ENCODE data around the gene LIPA.
A peak's percentile ranks its signal among the peaks of the same experiment; 100 is the strongest.
"Not testable (repeated sequence)": the region's sequence is repeated elsewhere in the genome, so short reads cannot be mapped to it uniquely, and the experiment has no call there.

The LIPA gene

DNA sequence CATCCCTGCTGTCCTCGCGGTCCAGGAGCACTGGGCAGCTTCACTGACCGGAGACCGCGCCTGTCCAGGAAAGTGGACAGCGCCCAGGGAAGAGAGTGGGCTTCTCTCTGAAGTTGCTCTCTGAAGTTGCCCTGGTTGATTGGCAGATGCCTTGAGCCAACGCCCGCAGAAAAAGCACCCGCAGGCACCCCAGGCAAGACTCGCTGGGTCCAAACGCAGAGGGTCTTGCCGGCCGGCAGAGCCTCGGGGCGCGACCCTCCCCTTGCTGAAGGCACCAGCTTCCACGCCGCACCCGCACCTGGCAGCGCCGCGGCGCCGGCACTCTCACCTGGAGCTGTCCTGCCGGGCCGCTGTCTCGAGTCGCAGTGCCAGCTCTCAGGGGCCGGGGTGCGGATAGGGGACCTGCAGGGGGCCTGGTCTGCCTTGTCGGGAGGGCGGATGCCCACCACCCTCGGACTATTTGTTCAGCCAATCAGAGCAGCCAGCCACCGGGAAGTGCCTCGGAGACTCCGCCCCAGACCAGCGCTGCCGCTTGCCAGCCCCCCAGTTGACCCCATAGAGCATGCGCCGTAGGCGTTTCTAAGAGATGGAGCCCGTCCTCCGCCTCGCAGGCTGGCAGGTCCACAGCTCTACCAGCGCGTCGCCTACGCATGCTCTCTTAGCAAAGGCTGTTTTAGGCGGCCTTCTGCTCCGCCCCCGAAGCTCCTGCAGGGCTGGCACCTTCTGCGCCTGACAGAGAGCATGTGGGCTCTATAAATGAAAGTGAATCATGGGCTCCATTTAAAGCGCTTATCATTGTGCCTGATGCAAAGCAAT lies at the start of gene LIPA:
LIPA (minus strand) TSS at position 367 of the 816 bp plus-strand sequence. CDS start 4,127 bp downstream, outside the sequence.
- peak; percentile 95 for DNase-seq

DNA sequence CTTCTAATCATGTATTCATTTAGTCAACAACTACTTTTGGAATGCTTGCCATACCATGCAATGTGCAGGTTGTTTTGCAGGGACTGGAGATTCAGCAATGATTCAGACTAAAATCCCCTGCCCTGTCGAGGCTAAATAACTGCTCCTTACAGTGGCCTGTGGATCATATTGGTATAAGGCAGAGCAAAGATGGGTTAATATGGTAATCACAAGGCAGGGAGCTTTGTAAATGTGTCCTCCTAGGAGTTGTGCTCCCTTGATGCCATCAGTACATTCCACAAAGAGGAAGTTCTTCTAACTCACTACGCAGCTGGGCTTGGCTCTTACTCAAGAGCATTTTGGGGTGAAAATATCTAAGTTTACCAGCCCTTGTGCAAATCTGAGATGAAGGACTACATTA lies 49.7 kb upstream of the LIPA start:
- DNase-seq, result no peak

DNA sequence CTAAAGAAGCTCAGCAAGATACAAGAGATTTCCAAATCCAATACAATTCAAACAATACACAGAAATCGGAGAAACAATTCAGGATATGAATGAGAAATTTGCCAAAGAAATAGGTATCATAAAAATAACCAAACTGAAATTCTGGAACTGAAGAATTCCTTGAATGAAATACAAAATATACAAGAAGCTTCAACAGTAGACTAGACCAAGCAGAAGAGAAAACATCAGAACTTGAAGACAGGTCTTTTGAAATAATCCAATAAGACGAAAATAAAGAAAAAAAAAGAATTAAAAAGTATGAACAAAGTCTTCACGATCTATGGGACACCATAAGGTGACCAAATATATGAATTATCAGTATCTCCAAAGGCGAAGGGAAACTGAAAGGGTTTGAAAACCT lies 47.5 kb upstream of the LIPA start:
- DNase-seq, result no peak

DNA sequence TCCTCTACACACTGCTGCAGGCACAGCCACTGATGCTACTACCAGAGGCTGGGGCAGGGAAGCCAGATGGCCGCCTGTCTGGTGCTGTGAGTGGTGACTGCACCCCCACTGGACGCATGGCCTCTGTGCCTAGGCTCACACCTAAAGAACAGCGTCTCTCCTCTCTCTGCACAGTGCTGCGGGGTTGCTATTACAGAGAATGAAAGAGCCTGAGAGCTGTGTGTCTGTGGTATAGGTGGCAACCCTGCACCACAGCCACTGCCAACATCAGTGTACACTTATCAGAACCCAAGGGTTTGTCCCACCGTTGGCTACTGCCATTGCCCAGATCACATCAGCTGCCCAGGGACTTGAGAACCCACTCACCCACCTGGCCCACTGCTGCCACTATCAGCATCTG lies 46.2 kb upstream of the LIPA start:
- no peak for DNase-seq

DNA sequence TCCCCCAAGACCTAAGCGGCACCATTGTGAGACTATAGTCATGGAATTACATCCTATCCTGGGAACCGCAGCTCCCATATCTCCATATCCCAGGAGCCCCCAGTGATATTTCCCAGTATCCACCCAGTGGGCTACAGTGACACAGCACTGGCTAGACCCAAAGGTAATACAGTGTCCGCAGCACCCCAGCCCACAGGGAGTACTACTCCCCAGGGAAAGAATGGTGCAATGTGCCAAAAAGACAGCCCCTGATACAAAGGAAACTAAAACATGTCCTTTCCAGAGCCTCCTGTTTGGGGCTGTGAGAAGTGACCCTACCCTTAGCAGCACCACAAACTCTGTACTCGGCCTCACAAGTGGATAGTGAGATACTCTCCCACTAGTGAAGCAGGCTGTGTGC lies 45.8 kb upstream of the LIPA start:
- no peak for DNase-seq

DNA sequence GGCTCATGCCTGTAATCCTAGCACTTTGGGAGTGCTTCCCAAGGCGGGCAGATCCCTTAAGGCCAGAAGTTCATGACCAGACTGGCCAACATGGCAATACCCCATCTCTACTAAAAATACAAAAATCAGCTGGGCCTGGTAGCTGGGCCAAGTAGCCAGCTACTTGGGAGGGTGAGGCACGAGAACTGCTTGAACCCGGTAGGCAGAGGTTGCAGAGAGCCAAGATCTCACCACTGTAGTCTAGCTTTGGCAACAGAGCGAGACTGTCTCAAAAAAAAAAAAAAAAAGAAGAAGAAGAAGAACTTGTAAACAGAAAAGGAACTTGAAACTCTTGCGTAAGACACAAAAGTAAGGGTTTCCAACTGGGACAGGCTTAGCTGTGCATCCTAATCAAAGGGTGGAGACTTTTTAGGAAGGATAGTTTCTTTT lies 44.7 kb upstream of the LIPA start:
- DNase-seq, result no peak

DNA sequence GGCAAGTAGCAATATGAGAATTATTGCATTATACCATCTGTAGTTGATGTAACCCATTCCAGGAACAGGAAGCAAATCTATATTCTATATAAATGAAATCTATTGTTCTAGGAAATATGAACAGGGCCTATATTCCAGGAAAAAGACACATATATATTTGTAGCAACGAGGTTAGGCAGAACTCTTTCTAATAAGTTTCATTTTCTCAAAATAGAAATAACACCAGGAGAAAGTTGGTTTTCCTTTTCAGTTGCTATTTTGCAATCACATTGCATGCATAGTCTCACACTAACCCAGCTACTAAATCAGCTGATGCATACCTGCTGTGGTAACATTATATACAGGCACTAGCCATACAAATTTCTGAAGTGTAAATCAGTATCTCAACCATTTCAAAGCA lies 44.0 kb upstream of the LIPA start:
- DNase-seq, result no peak

DNA sequence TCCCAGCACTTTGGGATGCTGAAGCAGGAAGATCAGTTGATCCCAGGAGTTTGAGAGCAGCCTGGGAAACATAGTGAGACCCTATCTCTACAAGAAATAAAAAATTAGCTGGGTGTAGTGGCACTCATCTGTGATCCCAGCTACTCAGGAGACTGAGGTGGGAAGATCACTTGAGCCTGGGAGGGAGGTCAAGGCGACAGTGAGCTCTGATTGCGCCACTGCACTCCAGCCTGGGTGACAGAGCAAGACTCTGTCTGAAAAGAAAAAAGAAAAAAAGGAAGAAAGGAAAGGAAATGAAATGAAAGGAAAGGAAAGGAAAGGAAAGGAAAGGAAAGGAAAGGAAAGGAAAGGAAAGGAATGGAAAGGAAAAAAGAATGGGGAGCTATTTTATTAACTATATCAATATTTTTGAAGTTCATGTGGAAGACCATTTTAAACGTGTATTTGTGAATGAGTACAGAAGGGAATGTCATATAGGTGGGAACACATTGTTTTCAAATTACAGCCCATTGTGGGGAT lies 43.2 kb upstream of the LIPA start:
- DNase-seq, result no peak

DNA sequence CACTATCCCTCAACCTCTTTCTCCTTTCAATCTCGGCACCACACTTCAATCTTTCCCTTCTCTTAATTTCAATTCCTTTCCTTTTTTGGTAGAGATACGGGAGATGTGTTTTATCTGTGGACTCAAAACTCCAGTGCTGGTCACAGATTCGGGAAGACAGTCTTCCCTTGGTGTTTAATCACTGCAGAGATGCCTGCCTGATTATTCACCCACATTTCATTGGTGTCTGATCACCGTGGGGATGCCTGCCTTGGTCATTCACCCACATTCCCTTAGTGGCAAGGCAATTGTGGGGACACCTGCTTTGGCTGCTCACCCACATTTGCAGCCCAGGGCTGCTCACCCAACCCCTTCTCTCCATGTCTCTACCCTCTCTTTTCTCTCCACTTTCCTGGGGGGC lies 33.7 kb upstream of the LIPA start:
- not testable (repeated sequence) for DNase-seq

DNA sequence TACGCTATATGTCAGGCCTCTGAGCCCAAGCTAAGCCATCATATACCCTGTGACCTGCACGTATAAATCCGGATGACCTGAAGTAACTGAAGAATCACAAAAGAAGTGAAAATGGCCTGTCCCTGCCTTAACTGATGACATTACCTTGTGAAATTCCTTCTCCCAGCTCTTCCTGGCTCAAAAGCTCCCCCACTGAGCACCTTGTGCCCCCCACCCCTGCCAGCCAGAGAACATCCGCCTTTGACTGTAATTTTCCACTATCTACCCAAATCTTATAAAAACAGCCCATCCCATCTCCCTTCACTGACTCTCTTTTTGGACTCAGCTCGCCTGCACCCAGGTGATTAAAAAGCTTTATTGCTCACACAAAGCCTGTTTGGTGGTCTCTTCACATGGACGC lies 33.1 kb upstream of the LIPA start:
- not testable (repeated sequence) for DNase-seq

DNA sequence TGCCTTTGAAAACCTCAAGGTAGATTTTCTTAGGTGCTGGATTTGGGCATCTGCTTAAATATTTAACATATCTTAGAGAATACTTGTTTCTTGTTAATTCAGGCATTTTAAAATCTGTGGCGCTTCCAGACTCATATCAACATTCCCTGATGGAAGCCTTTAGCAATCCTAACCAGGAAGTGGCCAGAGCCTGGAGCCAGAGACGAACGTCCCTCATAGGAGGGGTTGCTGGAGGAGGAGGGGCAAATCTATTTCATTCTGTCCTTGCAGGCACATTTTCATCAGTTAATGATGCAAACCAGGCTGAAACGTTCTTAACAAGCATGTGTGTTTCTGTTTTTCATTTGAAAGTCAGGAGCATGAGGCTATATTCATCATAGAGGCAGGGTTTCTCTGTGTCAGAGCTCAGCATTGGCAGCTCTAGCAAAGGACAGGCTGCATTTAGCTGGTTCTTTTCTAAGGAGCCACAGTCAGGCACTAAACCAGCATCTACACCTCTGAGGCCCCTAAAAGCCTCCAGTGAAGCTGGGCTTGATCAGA lies 32.4 kb upstream of the LIPA start:
- no peak for DNase-seq

DNA sequence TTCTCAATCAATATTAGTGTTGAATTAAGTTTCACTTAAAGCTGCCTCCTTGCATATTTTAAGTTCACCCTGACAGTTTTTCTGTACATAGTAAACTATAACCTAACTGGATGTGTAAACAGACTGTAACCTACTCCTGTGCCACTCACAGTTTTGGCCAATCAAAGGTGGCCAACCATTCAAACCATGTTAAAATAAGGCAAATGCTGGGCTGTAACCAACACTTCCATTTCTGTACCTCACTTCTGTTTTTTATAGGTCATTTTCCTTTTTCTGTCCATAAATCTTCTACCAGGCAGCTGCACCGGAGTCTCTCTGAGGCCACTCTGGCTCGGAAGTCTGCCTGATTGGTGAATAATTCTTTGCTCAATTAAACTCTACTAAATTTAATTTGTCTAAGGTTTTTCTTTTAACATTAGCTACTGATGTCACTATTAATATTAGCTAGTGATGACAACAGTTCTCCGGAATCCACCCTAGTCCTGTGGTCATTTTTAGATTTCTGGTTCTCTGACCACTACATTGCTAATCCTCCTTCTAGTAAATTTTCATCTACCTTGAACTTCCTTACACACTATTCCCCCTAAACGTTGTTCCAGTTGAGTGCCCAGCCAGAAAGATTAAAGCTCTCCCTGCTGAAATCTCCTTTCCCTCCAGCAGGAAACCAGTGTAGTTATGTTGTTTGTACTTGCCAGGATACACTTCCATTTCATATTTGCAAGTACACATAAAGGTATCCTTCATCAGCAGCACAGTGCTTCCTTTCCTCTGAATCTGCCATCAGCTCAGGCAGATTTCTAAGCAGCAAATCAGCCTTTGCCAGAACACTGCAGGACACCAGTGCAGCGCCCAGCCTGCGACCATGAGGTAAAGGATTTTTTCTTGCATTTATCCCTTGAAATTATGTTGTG lies 31.7 kb upstream of the LIPA start:
- no peak for DNase-seq

DNA sequence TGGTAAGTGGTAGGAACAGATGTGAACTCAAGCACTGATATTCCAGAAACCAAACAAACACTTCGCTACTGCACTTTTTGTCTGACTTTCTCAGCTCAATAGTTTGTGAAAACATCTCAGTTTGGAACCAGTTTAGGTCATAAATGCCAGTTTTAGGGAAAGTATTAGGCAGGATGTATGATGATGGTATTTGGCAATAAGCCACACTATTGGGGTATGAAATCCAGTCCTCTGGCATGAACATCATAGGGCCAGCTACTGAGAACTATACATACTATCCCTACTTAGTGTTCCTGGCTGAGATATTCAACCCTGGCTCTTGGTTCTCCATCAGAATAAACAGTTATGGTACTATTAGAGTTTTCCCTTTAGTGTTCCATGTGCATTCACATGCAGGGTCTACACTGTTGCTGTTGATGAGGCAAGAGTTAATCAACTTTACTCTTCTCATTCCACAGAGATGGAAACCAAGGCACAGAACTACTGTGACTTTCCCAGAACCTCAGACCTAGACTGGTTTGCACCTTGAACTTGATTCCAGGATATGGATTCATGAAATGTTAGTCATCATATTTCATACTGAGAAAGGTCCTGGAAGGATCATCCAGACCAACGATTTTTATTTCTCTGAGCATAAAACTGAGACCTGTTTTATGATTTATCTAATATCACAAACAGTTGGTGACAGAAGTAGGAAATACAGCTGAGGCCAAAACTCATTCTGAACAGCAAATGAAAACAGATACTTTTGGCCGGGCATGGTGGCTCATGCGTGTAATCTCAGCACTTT lies 30.2 kb upstream of the LIPA start:
- DNase-seq, result no peak

DNA sequence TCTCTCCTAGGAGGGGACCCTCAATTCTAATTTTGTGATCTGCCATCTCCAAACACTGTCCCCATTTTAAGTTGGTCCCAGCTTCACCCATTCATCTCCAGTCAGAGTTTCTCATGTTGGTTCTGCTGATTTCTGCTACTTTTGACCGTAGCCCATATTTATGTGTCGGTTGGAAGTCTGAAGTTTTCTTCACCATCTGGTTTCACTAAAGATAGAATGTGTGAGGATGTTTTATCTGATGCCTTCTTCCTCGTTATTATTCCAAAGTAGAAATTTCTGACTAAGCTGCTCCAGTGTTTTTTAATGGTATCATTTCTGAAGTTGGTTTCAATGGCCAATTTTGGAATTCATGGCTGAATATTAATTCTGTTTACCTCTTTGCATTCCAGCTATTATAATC lies 28.9 kb upstream of the LIPA start:
- no peak for DNase-seq

DNA sequence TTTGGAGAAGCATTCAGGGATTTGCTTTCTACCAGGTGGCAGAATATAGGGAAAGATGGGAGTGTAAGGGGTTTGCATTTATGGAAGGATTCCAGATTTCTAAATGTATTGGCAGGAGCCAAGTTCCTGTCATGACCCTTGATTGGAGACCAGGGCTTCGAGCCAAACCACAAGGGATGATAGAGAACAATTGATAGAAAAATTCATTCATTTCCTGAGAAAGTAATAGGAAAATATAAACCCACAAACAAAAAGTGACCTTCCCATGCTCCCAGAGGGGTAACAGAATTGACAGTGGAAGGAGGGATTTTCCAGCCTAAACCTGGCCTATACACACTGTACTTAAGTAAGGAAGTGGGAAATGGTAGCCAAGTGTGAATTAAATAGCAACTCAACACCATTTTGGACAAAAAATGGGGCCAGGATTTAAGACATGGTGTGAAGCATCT lies 27.9 kb upstream of the LIPA start:
- no peak for DNase-seq

DNA sequence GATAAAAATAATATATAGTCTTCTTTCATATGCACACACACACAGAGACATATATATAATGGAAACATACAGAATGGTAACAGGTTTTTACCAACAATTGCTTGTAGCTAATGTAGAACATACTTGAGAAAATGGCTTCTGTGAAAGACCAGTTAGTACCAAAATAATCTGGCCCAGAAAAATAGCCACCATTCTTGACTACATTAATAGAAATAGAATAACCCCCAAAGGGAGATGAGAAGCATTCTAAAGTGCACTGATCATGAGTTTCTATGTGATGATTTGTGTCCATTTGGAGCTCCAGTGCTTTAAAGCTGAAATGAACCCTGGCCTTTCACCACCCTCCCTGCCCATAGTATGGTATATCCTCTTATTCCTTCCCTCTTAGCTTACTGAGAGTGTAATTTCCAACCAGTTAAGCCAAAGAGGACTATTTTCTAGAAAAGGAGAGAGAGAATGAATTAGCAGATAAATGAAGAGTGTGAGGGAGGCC lies 27.4 kb upstream of the LIPA start:
- DNase-seq, result no peak

DNA sequence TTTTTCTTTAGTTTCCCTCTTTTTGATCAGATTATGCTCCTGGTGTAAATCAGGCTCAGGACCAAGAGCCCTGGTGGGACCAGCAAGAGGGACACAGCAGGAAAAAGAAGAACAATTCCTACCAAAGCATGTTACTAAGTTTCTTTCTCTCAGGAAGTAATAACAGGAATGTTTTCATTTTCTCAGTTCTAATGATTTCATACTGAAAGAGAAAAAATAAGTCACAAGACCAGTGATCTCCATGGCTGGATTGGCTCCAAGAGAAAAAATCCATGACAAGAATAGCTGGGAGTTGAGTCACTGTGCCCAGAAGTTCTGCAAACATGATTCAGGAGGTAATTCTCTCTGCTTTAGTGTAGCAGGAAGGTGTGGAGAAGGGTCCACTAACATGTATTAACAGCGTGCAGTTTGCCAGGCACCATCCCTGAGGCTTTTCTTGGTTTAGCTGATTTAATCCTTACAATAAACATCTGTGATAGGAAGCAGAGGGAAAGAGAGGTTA lies 26.5 kb upstream of the LIPA start:
- peak; percentile 69 for DNase-seq

DNA sequence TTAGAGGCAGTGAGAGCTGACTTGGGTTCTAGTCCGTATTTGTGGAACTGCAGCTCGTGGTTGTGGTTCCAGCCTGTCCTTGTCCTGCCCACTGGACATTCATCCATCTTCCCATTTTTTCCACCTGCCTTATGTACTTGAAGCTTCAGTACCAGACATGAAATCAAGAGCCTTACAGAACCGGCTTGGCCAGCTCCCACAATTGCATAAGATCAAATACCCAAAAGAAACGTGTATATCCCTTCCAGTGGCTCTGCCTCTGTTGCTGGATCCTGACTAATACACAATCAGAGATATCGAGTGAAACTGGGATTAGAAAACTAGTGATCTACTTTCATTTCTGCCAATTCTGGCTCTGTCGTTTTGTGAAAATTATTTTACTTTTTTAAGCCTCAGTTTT lies 23.8 kb upstream of the LIPA start:
- DNase-seq, result no peak

DNA sequence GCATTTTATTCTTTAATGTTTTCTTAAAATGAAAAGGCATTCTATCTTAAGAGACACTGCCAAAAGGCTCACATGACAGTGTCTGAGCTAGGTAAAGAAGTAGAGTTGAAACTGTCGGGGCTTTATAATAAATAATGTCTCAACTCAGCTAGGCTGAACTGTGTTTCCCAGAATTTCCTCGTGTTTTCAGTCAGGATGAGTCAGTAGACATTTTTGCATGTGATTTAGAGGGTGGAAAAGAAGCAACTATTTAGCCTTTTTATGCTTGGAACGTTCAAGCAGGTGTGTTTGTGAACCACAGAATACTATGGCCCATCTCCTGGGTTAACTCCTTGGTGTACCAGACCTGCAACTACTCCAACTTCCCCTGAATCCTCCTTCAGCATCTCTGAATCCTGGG lies 23.4 kb upstream of the LIPA start:
- no peak for DNase-seq

DNA sequence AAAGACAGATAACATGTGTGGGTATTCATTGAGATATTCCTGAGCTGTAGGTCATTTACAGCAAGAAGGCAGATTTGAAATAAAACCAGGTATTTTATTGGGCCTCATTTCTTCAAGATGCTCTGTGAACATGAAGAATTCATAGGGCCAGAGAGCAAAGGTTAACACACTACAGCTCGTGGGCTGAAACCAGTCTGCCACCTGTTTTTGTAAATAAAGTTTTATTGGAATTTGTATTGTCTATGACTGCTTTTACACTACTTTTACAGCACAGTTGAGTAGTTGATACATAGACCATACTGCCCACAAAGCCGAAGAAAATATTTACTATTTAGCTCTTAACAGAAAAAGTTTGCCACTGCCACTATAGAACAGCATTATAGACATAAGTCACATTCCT lies 22.1 kb upstream of the LIPA start:
- DNase-seq, result no peak

DNA sequence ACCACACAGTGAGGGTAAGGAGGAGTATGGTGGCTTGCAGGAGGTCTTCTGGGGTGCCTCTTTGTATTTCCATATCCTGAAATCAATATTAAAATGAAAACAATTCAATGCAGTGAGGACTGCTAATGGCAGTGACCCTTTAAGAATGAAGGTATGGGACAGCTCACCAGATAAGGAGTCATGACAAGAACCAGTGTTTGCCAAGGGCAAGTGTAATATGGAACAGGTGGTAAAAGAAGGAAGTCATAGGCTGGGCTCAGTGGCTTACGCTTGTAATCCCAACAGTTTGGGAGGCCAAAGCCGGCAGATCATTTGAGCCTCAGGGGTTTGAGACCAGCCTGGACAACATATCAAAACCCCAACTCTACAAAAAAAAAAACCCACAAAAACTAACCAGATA lies 20.0 kb upstream of the LIPA start:
- DNase-seq, result no peak

DNA sequence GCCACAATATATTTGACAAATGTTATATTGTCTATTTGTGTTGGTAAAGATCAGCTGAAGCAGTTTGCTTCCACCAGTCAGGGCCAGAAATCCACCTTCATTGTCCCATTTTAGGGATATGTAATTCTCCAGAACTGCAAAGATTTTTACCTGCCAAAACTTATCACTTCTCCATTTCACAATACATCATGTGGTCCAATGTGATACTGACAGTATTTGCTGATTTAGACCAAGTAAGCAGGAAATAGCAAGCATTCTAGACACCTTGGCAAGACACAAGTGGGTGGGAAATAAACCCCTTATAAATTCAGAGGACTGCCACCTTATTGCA lies 18.5 kb upstream of the LIPA start:
- DNase-seq, result no peak

Data from T1000 (cell line).